ENCODE data around the gene MAPK11.

MAPK11 gene

DNA sequence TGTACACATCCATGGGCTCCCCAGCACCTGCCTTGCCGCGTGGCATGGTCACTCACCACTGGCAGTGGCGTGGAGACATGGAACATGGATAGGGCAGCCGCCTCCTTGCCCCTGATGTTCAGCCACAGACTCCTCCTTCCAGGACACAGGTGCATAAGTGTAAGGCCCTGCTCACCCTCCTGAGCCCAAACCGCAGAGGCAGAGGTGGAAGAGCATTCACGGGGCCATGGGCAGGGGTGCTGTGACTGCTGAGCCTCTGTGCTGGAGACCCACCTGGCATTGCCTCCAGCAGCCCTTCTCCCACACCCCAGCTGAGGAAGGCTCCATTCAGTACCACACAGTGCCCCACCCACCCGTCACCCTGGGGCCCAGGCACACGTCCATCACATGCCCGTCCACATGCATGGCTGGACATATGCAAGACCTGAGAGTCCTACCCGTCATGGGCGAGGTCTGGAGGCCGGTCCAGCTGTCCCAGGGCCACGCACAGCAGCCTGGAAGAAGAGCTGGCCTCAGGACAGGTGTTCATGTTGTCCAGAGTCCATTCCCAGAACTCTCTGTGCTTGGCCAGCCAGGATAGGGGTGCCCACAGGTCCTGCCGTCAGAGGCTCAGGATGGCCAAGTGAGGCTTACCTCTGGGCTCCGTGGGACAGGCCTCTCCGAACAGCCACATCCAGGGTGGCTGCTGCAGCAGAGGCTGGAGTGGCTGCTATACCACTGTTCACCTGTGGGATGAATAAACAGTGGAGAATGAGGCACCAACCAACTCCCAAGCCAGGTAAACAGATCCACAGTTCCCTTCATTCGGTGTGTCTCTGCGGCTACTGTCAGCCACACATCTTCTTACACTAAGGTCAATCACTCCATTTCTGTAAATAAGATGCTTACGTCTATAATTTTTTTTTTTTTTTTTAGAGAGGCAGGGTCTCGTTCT, 23.7 kb downstream of the MAPK11 start:
- no peak for DNase-seq

DNA sequence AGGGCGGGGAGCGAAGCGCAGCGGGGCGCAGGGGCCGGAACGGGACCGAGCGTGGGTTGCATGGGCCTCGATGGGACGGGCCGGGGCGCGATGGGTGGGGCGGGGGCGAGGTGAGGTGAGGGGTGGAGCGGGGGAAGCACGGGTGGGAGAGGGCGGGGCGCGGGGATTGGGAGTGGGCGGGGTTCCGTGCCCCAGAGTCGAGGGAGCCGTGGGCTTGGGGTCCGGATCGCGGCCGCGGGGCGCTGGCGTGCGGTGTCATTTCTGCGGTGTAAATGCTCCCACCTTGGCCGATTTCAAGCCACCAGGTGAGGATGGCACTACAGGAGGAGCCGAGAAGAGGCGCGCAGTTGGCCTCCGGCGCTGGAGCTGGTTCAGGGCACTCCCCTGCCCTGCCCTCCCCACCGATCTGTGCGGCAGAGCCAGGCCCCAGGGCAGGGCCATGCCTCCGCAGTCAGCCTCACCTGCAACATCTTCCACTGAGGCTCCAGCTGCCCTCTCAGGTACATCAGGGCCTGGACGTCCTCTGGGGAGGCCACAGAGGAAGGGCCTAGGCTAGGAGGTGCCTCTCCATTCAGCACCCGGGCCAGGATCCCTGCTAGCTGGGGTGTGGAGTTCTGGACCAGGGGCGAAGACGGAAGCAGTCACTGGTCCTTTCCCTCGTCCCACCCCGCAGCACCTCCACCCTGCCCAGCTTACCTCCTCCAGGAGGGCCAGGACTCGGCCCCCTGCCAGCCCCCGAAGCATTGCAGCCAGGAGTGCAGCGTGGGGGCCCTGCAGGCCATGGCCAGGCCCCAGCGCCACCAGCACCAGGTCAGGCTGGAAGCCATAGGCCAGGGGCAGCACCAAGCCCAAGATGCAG, 24.7 kb downstream of the MAPK11 start:
- no peak for DNase-seq

DNA sequence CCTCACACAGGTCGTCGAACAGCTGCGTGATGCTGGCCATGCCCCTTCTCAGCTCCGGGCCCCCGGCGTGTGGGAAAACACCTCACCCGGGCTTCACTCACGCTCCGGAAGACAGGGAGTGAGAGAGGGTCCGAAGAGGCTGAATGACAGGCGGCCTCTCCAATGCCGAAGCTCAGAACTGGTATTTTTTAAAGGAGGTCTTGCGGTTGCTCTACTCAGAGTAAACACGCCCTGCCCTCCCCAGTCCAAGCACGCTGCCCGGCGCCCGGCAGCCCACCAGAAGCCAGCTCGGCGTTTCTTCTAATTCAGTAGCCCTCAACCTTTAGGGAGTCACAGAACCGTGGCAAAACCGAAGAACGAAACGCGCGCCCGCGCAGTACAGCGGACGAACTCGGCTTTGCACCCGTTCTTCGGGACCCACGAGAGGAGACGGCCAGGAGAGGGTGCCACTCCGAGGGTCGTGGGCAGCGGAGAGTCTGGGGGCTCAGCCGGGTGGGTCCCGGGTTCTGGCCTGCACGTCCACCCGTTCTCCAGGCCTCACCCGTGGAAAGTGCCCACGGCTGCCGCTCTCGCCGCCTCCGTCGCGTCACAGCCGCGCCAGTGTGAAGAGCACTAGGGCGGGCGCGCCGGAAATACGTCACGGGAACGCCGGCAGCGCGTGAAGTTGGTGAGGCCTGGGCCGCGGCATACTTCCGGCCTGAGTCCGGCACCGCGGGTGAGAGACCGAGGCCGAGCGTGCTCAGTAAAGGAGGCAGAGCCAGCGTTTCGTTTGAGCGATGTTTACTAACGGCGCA, 25.6 kb downstream of the MAPK11 start, which contains the start of gene TUBGCP6:
TSS of gene TUBGCP6 (minus strand) at position 604 of the 794 bp plus-strand sequence. CDS start at position 40, 564 bp downstream.
- peak; percentile 33 for DNase-seq

DNA sequence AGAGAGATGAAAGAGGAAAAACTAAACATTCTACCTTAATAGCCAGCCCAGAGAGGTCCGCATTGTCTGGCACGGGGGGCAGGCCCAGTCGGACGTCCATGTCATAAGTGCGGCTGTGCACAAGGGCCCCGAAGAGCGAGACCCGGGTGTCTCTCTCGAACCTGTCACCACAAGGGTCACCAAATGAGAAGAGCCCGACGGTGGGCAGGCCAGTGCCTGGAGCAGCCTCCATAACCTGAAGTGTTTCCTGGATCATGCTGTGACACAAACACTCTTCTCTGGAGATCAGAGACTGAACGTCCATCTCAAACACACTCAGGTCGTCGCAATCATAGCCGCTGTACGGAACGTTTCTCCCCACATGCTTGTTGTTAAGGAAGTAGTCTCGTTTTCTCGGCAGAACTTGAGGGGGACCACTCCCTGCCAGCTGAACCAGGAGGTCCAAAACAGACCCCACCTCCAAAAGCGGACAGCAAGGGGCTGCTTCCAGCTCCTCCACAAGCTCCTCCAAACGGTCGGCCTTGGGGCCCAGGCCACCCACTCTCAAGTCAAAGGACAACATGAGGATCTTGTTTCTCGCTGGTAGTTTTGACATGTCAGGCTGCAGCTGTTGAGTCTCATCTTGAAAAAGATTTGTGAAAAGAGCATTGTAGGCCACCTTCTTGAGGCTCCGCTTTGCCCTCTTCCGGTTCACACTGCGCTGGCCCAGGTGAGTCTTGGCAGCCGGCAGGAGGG, 26.3 kb downstream of the MAPK11 start:
- no peak for DNase-seq

DNA sequence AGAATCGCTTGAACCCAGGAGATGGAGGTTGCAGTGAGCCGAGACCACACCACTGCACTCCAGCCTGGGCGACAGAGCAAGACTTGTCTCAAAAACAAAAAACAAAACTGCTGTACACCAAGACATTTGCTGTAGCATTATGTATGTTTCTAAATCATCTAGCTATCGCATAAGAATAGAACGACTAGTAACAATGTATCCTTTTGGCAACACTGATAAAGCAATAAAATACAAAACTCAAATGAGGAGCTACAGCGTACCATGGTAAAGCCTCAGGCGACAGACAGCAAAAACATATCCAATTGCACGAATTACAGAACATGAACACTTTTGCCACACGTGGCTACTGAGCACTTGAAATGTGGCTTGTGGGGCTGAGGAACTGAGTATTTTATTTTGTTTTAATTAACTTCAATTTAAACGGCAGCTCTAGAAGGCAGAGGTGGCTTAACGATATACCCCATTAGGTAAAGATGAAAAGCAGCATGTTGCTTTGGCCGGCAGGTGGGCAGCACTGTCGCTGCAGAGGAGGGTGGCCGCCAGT, 27.7 kb downstream of the MAPK11 start:
- no peak for DNase-seq

DNA sequence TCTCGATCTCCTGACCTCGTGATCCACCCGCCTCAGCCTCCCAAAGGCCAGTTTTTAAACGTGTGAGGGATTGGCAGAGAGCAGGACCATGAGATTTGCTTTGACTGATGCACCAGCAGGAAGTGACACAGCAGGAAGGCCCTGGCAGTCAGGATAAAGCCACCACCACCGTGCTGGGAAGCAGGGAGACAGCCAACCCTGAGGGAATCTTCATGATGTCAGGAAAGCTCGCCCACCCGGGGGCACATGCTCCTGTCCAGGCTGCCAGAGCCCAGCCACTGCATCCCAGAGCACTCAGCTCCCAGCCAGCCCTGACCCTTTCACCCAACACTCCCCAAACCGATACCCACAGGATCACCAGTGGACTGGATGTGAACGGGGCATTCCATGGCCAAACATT, 31.4 kb downstream of the MAPK11 start:
- DNase-seq = no peak

DNA sequence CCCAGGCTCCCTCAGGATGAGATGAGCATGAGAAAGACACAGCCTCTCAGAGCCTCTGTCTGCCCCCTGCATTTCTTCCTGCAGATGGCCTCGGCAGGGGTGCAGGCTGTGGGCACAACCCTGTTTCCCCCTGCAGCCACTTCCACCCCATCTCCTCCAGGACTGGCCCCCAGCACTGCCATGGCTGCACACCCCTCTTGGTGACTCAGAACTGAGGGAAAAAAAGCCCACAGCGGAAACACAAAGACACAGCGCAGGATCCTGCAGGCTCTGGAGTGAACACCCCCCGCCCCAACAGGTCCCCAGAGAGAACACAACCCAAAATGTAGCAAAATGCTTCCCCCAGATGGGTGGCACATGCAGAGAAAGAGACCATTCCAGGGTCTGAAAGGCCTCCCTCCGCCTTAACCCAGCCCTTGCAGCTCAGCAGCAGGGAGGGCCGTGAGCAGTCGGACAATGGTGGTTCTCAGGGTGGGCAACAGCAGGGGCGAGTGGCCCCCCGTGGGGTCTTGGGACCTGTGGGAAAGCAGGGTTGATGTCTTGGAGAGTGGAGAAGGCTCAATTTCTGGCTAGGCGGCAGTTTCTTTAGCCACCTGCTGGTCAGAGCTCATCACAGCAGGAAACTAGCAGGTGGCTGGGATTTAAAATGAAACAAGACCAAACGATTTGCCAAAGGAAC, 33.3 kb downstream of the MAPK11 start:
- no peak for DNase-seq

DNA sequence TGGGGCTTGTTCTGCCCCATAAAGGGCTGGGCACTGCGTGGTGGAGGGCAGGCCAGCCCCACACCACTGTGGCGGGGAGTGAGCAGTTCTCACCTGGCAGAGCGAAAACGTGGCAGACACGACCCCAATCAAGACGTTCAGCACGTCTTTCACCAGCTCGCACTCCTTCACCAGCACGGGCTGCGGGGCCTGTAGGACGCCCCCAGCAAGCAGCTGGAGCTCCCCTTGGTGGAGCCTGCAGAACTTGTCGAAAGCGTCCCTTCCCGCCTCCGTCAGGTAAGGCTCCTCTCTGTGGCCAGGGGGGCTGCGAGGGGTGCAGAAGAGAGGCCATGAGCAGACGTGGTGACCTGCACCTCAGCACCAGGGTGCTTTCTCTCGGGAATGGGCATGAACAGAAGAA, 37.0 kb downstream of the MAPK11 start:
- DNase-seq = no peak

DNA sequence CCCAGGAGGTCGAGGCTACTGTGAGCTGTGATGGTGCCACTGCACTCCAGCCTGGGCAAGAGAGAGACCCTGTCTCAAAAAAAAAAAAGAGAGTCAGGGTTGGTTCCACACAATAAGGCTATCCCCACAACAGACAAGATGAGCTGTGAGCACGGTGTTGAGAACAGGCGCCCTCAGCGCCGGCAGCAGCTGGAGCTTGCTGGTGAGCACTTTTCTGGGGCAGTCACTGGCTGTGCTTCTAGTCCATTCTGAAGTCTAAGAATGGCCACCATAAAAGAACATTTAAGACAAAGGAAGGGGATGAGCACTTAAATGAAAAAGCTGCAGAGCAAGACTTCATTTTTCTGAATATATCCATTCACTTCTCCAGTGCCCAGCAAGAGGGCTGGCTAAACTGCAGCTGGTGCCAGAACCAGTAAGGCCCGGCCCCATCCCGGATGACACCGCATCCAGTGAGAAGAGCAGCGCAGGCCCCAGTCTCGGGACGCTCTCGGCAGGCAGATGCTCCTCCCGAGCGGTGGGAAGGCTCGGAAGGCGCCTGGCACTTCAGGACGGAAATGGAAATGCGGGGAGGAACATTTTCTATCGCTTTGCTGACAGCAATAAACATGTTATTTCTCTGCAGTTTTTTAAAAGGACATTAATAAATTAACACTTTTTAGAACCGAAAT, 37.6 kb downstream of the MAPK11 start:
- no peak for DNase-seq

DNA sequence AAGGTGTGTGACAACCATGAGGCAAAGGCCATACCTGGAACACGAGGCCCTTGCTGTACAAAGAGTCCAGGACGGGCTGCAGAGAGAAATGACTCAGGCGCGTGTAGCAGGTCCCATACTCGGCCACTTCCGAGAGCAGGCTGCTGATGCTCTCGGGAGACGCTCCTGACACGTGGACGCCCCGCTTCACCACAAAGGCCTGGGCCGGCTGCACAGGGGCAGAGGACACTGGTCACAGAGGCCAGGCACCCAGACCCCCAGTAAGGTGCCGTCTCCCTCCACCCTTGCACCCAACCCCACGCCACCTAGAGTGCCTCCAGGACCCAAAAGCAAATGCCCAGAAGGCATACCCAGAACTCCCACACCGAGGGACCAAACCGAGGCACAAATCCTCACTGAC, 40.8 kb downstream of the MAPK11 start:
- no peak for DNase-seq

DNA sequence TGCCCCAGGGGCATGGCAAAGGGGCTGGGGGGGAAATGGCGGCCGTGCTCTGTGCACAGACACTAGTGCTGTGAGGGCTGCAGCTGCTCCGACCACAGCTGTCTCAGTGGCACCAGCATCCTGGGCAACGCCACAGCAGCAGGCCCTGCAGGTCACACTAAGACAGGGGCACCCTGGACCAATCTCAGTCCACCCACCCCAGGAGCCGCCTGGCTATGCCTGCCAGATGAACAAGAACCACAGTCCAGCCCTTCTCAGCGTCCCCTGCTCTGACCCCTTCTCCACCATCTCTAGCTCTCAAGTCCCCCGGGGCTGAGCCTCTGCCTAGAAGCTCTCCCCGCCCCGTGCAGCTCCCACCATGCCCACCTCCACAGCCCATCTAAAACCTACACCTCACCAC, 41.8 kb downstream of the MAPK11 start:
- DNase-seq = no peak

DNA sequence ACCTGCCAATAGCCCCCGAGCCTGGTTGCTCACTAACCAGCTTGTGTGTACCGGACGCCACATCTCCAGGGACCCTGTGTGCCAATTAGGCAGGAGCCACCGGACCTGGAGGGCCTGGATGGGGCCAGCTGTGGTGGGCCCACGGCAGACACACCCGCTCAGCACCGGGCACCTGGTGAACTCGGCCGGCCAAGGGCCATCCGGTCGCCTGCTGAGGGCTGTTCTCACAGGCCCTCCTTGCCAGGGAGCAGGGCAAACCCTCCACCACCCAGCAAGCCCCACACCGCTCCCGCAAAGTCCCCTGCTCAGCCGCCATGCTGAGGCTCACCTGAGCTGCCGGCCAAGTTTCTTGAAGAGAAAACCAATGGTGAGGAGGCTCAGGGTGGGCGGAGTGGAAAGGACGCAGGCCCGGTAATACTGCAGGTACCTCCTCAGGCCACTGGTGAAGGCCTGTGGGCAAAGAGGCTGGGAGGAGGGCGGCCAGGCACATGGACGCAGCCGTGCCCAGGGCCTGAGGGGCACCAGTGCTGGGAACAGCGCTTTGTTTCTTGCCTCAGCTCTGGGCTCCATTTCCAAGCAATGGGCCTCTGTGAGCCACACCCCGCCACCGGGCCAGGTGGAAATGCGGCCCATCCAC, 42.5 kb downstream of the MAPK11 start:
- no peak for DNase-seq

DNA sequence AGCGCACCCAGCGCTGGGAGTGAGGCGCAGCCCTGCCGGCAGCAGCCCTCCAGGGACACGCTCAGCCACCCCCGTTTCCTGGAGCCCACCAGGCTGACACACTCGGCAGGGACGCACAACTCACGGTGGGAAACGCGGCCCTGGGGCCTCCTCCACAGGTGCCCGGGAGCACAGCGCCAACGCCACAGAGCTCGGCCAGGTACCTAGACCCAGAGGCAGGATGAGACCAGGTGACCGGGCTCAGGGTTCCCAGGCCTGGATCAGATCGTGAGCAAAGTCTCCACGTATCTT, 43.4 kb downstream of the MAPK11 start:
- DNase-seq = no peak

DNA sequence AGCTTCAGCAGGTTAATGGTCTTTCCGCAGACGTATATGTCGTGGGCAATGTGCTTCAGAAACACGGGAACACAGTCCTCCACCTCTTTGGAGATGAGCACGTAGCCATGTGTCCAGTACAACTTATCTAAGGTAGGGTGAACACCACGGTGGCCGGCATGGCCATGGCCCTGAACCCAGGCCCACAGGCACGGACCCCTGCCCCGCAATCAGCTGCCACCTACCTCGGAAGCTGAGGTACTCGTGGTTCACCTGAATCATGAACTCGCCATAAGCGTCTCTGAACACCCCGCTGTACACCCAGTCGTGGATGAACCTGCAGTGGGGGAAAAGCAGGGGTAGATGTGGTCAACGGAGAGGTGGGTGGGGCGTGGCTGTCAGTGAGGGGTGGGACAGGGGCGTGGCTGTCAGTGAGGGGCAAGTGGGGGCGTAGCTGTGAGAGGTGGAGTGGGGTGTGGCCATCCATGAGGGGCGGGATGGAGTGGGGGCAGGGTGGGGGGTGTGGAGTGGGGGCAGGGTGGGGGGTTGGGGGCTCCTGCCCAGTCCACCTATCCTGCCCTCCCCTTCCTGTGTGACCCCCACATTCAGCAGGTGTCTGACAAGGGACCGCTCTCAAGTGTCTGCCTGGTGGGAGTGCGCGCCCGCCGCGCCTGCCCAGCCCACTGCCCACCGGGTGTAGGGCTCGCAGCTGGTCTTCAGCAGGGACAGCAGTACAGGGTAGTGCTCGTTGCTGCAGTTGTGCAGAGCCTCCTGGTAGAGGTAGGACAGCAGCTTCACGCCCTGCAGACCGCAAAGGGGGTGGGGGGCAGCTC, 43.9 kb downstream of the MAPK11 start:
- DNase-seq = no peak

DNA sequence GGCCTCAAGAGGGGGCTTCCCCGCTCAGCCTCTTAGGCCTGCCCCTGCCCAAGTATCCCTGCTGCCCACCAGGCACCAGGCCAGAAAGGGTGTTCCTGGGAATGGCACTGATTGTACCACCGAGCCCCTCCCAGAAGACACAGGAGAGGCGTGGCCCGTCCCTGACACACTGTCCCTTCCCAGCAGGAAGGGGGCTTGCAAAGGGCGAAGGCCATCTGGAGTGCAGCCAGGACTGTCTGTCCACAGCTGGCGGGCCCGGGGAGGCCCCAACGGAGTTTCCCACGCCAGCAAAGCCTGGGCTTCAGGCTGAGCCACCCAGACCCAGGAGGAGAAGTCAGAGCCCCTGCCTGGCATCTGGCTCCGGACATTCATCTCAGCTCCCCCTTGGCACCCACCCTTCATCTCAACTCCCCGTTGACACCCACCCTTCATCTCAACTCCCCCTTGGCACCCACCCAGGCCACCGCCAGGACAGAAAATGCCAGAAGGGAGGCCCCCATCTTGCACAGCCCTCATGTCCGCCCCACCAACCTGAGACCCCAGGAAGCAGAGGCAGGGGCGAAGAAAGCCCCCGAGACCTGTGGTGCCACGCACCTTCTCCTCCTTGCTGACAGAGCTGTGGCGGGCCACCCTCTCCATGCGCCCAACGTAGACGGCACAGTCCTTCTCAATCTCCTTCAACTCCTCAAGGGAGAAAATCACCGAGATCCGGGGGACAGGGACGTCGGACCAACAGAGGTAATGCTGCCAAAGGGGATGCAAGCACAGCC, 44.8 kb downstream of the MAPK11 start:
- no peak for DNase-seq

DNA sequence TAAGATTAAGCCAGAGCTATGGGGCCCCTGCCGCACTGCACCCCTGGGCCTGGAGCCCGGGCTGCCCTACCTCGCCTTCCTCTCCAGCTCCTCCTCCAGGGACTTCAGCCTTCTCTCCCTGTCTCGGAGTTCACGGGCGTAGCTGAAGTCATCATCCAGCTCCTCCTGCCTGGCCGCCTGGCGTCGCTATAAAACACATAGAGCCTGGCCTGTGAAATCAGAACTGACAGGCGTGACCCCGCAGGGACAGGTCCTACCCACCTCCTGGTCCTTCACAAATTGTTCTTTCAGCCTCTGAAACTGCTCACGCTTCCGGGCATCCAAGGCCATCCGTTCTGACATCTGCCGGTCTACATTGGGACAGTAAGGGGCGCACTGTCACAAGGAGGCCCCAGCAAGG, 46.1 kb downstream of the MAPK11 start:
- DNase-seq = no peak

DNA sequence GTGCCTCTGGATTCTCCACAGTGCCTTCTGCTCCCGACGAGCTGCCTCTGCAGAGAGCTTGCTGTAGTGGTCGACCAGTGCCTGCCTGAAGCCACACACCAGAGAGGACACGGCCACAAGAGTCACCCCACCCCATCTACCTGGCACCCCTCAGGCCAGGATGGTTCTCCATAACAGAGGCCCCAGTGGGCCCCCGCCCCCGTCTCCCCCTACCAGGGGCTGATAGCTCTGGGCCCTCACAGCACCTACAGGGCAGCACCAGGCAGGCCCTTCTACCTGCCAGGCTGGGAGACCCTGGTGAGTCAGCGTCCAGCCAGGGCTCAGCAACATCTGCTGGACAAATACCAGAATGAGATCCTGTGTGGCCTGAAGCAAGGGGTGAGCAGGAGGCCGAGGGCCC, 47.7 kb downstream of the MAPK11 start:
- DNase-seq = no peak

DNA sequence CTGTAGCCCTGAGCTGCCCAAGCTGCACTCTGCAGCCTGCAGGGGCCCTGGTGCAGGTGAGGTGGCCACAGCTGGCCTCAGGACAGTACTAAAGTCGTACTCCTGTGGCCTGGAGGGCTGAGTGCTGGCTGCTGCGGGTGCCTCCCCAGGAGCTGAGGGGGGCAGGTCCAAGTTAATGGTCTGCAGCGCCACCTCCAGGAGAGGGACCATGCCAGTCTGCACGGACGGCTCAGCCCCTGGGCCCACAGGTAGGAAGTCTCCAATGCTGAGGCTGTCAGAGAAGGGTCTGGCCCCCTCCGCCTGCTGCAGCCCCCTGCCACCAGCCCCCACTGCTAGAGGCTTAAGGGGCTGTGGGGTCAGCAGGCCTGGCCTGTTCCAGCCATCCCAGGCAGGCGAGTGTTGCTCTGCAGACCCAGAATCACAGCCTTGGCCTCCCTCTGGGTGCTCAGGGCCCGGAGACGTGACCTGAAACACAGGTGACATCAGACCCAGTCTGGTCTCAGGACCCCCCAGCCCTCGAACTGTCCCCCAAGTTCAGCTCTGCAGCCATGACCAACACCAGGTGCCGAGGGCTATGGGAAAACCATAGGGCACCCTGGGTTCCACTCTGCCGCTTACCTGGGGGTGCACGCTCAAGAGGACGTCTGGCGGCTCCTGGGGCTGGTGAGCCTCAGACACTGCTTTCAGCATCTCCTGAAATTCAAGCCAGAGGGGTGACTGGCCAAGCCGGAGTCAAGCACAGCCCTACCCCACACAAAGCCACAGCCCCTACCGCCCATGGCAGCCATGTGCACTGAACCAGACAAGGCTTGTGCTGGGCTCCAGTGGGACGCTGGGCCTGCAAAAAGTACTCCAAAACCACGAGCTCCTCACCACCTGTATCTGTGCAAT, 48.5 kb downstream of the MAPK11 start:
- DNase-seq = no peak
